GM19351 (cell line): ENCODE results near the gene HSPG2.
"Not testable (repeated sequence)": the region's sequence is repeated elsewhere in the genome, so short reads cannot be mapped to it uniquely, and the experiment has no call there.

Experiments used
- ATAC-seq: cut with Tn5 transposase; IDR thresholded peaks from one replicate; pipeline ENCODE4 v1.9.1; 2021; ENCODE audit warnings: mild to moderate bottlenecking, moderate library complexity; ENCODE audit not compliant: unreplicated experiment

The HSPG2 gene

DNA sequence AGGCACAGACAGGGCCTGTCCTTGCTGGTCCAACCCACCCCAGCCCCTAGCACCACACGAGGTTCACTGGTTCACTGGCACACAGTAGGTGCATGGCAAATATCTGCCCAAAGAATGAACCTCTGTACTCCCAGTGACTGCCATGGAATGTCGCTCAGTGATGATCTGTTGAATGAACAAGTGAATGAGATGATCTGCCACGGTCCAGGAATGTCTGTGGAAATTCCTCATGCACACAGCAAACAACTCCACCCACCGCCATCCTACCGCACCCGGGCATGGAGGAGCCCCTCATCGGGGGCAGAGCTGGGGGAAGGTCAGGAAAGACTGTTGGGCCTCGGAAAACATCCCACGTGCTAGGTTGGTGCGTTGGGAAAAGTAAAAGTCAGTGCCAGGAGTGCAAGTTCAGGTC is 1.7 kb downstream of the HSPG2 start:
- no peak for ATAC-seq

DNA sequence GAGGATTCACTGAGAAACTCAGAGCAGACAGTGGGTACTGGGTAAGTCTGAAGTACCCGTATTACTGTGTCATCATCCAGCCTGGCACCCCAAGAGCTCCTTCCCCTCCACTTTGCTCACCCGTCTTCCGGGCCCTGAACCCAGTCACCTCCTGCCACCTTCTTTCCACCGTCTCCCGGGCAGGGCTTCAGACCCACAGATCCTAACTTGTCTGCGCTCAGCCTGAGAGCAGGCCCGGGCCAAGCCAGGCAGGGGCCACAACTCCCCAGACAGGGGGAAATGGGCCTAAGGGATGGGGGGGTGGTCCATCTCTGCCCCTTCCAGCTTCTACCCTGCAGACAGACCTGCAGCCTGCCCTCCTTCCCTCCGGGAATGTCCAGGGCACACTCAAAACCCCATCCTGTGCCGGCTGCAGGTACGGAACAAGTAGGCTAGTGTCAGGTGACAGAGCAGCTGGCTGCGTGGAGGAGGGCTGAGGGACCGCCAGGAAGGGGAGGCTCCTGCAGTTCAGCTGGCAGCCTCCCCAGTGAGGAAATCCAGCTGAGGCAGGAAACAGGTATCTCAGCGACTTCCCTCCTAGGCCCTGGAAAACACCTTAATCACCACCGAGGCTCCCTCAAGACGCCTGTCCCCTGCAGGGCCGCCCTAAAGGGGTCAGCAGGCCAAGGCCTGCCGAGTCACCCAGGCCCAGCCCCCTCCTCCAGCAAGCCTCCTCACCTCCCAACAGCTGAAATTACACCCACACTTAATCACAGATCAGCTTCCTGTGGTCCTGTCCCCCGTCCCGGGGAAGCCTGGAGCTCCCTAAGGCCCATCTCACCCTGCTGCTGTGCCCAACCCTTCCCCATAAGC is 3.5 kb downstream of the HSPG2 start:
- no peak for ATAC-seq

DNA sequence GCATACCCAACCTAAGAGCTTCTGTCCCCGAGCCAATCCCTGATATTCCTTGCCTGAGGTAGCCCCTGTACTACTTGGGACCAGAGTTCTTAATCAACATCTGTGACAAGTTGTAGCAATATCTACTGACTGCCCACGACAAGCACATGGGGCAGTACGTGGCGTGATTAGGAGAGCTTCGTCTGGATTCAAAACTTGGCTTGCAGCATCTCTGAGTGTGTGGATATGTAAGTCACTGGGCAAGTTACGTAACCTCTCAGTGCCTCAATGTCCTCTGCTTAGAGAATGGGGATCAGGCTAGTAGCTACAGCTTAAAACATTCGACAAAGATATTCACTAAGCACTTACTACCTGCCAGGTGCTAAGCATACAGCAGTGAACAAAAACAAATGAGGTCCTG is 5.0 kb downstream of the HSPG2 start:
- ATAC-seq = no peak

DNA sequence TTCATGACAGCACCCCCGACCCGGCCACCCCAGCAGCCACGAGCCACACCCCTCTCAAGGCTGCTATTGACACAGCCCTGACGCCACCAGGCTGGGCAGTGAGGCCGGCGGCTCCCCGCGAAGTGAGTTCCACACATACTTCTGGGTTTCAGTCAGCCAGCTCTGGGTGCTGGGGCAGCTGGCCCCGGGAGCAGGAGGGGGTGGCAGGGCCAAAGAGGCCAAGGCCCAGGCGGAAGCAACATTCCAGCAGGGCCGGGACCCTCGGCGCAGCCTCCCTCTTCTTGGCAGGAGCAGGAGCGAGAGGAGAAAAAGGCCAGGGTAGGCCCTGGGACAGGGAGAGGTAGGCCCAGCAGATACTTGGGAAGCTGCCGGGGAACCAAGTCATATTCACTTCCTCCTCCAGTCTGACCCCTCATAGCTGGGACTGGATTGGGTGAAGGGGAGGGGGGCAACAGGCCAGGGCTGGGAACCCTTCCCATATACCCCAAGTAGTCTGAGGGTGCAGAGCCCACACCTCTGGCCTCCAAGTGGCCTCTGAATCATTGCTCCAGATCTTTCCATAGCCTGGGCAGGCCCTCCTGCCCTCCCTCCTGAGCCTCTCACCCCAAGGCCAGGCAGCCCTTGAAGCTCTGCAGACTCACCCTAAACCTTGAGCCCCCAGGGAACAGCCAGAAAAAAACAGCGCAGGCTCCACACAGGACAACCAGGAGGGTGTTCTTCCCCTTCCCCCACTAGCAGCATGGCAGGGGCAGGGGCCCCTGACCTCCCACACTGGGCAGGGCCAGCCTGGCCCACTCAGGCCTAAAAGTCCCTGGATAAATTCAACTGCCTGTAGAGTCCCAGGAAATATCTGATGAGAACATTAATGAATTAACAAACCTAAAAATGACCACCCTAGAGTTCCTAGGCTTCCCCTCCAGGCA is 5.7 kb downstream of the HSPG2 start:
- no peak for ATAC-seq

DNA sequence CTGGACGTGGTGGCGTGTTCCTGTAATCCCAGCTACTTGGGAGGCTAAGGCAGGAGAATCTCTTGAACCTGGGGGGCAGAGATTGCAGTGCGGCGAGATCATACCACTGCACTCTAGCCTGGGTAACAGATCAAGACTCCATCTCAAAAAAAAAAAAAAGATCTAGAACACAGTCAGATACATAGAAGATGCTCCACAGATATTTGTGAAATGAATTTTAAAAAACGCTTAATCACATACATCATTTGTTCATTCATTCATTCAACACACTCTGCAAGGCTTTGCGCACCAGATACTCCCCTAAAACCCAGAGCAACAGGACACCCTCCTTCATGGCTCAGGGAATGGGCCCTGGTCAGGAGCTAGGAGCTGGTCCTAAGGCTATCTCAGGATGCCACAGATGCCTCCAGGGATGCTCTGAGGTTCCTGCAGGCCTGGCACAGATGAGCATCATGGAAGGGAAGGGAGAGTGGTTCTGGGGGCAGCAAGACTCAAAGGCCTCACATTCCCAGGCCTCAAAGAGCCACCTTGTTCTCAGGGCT is 6.4 kb downstream of the HSPG2 start:
- no peak for ATAC-seq

DNA sequence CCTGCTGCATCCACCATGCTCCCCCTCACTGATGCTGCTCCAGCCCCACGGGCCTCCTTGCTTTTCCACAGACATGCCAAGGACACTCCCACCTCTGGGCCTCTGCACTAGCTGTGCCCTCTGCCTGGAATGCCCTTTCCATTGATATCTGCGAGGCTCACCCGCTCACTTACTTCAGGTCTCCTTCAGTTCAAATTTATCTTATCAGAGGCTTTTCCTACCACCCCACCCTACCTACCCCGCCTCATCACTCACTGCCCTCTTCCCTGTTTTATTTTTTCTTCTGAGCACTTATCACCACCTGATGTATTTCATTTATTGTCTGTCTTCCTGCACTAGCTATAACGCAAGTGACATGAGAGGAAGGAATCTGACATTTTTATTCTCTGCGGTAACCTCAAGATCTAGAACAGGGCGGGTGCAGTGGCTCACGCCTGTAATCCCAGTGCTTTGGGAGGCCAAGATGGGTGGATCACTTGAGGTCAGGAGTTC is 7.0 kb downstream of the HSPG2 start:
- ATAC-seq = no peak

DNA sequence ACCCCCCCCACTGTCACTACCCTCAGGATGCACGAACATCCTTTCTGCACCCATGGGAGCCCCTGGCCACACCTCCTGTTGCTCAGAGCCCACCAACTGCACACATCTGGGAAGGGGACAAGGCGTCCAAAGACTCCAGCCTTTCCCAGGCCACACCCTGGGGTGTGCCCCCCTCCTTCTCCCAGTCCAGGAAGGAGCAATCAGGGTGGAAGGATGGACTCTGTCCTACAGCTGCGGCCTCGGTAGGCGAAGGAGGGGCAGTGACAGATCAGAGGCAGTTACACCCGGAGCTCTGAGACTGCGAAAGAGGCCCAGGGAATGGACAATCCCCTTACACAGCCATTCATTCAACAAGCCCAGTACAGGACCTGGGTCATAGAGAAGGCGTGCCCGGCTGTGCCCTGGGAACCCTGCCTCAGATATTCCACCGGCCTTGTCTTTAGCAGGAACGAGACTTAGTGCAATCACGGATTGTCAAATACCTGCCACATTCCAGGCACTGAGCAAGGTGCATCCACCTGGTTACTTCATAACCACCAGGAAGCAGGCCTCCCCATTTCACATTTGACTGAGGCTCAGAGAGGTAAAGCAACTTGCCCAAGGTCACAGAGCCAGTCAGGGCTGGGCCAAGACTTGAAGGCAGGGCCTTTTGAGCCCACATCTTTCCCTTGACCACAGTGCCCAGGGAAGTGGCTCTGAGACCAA is 9.4 kb downstream of the HSPG2 start:
- ATAC-seq = no peak

DNA sequence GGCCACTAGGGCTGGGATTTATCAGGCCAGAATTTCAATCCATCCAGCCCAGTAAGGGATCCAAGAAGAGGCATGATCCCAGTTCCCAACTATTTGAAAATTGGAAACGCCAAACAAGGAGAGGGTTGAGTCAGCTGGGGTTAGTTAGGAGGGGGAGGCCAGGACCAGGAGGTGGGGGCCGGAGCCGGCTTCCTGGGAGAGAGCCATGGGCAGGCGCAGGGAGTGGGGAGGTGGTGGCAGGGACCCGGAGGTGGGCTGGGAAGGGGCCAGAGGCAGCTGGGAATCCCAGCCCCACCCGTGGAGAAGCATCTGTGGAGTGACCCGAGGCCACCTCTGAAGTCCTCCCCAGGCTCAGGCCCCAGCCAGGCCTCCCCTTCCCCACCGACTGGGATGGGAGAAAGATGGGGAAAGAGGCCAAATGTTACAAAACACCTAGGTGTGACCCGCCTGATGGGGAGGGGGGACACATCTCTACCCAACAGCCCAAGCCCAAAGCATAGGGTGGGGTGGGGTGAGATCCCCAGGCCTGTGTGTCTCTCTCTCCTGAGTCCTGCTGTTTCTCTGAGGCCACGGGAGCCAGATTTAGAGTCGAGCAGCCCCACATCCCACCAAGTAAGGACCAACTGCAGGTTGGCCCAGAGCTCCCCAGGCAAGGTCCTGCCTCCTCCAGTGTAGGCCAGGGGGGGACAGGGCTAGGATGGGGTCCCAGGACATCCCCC is 10.1 kb downstream of the HSPG2 start:
- no peak for ATAC-seq

DNA sequence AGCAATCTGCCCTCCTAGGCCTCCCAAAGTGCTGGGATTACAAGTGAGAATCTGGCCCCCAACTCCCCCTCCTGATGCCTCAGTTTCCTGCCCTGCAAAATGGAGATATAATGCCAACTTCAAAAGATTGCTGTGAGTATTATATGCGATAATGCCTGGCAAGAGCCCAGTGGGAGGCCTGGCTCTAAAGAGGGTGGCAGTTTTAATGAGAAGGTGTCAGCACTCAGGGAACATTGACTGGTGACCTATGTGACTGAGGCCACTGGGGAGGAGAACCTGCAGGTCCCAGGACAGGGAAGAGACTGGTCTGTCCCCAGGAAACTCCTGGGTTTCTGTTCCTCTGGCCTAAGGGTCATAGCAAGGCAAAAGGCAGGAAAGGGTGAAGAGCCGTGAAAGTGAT is 11.0 kb downstream of the HSPG2 start:
- ATAC-seq = no peak

DNA sequence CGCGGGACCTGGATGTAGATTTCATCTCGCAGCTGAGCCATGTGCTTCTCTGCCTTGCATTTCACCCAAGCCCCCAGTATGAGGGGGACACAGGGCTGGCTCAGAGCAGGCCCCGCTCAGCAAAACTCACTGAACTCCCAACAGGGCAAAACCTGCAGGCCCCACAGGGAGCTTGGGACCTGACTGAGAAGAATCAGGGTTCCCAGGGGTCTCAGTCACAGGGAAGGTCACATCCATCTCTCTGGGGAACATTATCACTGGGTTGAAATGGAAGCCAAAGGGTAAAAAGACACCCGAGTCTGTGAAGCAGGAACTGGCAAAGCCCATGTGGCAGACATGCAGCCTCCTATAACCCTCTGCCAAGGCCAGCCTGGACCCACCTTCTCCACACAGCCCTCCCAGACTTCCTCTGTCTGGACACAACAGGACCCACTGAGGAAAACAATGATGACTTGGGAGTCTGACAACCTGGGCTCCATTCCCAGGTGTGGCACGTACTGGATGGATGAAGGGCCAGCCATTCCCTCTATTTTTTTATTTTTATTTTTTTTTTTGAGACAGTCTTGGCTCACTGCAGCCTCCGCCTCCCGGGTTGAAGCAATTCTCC is 11.7 kb downstream of the HSPG2 start:
- ATAC-seq = no peak

DNA sequence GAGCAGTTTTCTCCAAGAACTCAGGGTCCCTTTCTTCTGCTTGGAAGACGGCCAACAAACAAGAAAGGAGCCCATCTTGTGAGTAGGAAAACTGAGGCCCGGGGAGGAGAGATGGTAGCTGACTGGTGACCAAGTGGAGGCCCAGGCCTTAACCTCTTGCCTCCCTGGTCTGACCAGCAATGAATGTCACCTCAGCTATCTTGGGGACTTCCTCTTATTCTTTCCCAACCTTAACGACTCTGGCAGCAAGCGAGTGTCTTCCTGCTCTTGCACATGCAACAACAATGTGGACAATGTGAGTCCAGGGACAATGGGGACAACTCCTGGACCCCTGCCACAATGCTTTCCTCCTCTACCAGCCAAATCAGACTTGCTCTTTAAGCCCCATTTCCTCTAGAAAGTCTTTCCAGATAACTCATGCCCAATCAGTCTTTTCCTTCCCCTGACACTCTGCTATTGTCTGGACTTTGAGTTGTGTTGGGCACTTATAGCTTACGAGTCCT is 12.6 kb downstream of the HSPG2 start:
- ATAC-seq = no peak

DNA sequence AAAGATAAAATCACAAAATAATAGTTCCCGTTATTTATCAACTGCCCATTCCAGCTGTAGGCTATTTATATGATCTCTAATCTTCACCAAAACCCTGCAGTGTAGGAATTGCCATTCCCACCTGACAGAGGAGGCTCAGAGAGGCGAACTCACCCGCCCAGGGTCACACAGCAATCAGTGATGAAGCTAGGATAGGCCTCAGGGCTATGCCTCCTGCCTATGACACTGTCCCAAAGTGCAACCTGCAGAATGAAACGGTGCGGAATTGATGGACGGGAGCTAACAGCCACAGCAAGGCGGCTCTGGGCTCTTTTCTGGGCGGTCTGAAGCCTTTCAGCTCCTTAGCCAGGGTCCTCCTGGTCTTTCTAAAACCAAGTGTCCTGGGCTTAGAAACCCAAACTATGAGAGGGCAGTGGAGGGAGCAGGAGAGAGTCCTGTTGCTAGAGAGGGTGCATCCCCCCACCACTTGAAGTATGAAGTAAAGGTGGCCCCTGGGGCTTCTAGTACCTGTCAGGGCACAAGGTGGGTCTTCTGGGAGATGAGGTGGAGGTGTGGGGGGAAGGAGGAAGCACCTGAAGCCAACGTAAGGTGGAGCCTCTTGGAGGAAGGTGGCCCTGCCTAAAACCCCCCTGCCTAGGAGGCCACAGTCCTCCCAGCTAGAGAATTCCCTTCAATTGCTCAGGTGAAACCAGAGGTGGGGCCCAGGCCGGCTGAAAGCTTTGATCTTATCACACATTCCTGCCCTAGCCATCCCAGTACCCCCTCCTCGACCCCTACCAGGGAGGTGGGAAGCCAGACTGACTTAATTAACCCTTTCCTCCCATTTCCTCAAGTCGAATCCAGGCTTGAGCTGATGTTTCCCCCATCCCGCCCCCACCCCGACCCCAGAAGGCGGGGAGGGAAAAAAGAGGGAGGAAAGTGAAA is 14.8 kb downstream of the HSPG2 start:
- no peak for ATAC-seq

DNA sequence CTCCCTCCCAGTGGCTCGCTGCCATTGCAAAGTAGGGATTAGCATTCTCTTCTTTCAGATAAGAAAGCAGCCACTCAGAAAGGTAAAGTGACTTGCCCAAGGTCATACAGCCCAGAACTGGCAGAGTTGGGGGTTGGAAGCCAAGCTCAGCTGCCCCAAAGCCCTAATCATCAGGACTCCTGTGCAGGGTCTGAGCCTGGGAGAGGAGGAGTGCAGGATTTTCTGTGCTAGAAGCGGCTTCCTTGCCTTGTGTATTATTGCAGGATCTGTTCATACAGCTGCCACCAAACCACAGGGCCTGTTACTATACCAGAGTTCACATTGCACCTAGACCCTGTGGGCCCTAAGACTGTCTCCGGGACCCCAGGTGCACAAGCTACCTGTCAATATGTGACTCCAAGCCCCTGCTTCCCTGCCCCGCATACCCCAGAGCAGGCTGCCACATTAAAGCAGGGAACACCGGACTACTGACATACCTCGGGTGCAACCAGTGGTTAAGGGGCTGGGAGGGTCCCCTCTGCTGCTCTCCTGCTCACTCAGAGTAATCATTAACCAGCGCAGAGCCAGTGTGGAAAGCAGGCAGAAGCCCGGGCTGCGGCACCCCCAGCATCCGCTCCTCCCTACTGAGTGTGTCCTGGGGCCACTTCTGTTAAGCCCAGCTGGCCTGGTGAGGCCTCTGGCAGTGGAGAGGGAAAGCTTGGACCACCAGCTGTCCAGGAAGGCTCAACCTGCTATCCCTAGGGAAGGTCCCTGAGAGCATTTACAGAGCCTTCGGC is 15.8 kb downstream of the HSPG2 start:
- no peak for ATAC-seq

DNA sequence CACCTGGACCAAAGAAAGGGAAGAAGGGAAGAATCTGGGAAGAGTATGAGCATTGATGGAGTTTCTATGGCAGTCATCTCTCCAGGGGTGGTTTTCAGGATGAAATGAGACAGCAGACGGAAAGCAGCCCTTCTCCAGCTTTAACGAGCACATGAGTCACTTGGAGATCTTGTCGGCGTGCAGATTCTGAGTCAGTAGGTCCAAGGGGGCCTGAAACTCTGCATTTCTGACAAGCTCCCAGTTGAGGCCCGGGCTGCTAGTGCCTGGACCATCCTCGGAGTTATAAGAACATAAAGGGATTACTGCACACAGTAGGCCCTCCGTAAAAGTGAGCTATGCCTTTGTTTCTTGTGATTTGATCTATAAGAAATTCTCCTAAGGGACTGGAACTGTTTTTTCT is 17.6 kb downstream of the HSPG2 start:
- ATAC-seq = no peak

DNA sequence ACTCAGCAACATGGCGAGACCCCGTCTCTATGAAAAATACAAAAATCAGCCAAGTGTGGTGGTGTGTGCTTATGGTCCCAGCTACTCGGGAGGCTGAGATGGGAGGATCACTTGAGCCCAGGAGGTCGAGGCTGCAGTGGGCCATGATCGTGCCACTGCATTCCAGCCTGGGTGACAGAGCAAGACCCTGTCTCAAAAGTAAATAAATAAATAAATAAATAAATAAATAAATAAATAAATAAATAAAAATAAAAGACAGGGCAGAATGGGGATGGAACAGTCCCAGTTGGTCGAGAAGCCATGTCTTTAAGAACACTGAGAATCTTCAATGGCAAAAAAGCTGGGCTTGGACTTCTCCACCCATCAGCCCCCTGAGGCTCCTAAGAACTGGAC is 19.9 kb downstream of the HSPG2 start:
- not testable (repeated sequence) for ATAC-seq

DNA sequence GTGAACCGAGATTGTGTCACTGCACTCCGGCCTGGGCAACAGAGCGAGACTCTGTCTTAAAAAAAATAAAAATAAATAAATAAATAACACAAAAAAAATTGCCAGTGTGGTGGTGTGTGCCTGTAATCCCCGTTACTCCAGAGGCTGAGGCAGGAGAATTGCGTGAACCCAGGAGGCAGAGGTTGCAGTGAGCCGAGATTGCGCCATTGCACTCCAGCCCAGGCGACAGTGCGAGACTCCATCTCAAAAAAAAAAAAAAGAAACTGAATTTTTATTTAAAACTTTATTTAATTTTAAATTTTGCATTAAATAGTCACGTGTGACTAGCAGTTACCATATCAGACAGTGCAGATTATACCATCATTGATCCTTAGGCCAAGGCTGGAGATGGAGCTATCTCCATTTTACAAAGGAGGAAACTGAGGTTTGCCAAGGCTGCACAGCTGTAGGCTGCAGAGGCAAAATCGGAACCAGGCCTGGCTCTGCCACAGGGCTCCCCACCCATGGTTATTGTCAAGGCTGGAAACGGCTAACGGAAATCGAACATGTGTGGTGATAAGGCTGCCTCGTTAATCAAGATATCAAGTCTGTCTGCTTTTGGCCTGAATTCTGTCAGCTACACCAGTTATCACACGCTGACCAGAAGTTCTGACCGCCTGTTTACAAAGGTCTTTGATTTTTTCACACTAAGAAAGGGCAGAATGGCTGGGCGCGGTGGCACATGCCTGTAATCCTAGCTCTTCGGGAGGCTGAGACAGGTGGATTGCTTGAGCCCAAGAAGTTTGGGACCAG is 20.5 kb downstream of the HSPG2 start:
- ATAC-seq = no peak
